Muscle layer of colon (tissue), 2 donors: ENCODE measurements around the gene CIAO1.

Source experiments
- H3K27ac ChIP-seq: one replicate; pipeline ENCODE4 v1.7.0; 2013; ENCODE audit warnings: low read depth, mild to moderate bottlenecking, low read length, moderate library complexity
- H3K27me3 ChIP-seq, 2 donors: one replicate each; pipeline ENCODE4 v1.7.0; 2013; ENCODE audit warnings: low read length in 2 of 2, mild to moderate bottlenecking in 2 of 2; ENCODE audit not compliant: insufficient read depth in 2 of 2, control insufficient read depth in 1 of 2
- H3K36me3 ChIP-seq: one replicate; pipeline ENCODE4 v1.7.0; 2013; ENCODE audit warnings: mild to moderate bottlenecking, low read length; ENCODE audit not compliant: insufficient read depth
- H3K4me1 ChIP-seq: one replicate; pipeline ENCODE4 v1.7.0; 2013; ENCODE audit warnings: mild to moderate bottlenecking, low read length; ENCODE audit not compliant: insufficient read depth
- H3K4me3 ChIP-seq, 2 donors: one replicate each; pipeline ENCODE4 v1.7.0; 2013; ENCODE audit warnings: low read length in 2 of 2, low read depth in 1 of 2, mild to moderate bottlenecking in 1 of 2, moderate library complexity in 1 of 2
- H3K9ac ChIP-seq: one replicate; pipeline ENCODE4 v1.7.0; 2013; ENCODE audit warnings: low read length
- H3K9me3 ChIP-seq: one replicate; pipeline ENCODE4 v1.7.0; 2013; ENCODE audit warnings: mild to moderate bottlenecking, low read length
- donor health status: abdominal sarcoma.
- donor health status: Adenocarcinoma of cecum.

The CIAO1 gene

GRCh38 chr2:96239745-96240264, 26.2 kb upstream of the CIAO1 start:
- Histone ChIP-seq H3K27ac (no peak overlapping the region), H3K27me3 (no peaks in the 10 kb centered on the region), H3K9ac (no peak overlapping the region), H3K36me3 (peaks cover 14% of the 10 kb centered on the region), H3K9me3 (no peaks in the 10 kb centered on the region), H3K4me3 (no peak overlapping the region), H3K4me1 (no peaks in the 10 kb centered on the region)

- no peak overlapping the region for H3K4me3 ChIP-seq
- H3K27me3 ChIP-seq = no peaks in the 10 kb centered on the region
- no peak overlapping the region for H3K27ac ChIP-seq
- no peak overlapping the region for H3K9ac ChIP-seq
- H3K36me3 ChIP-seq = peaks cover 14% of the 10 kb centered on the region
- no peaks in the 10 kb centered on the region for H3K4me1 ChIP-seq
- H3K9me3 ChIP-seq = no peaks in the 10 kb centered on the region
These were observed 25.5 kb upstream of the CIAO1 start for GRCh38 chr2:96240341-96241038.

GRCh38 chr2:96241227-96241626, 24.8 kb upstream of the CIAO1 start:
- H3K4me3 ChIP-seq = no peak overlapping the region
- no peaks in the 10 kb centered on the region for H3K27me3 ChIP-seq
- peaks cover 14% of the 10 kb centered on the region for H3K36me3 ChIP-seq
- no peaks in the 10 kb centered on the region for H3K4me1 ChIP-seq
- H3K9ac ChIP-seq = no peak overlapping the region
- H3K9me3 ChIP-seq = no peaks in the 10 kb centered on the region
- H3K27ac ChIP-seq = no peak overlapping the region

- H3K27me3 ChIP-seq = no peaks in the 10 kb centered on the region
- no peak overlapping the region for H3K9ac ChIP-seq
- H3K36me3 ChIP-seq = peaks cover 6% of the 10 kb centered on the region
- H3K4me3 ChIP-seq = no peak overlapping the region
- no peak overlapping the region for H3K27ac ChIP-seq
- H3K4me1 ChIP-seq = no peaks in the 10 kb centered on the region
- H3K9me3 ChIP-seq = no peaks in the 10 kb centered on the region
These were observed 24.0 kb upstream of the CIAO1 start for GRCh38 chr2:96241900-96242611.

- Histone ChIP-seq H3K9ac (no peak overlapping the region), H3K4me1 (no peaks in the 10 kb centered on the region), H3K9me3 (no peaks in the 10 kb centered on the region), H3K4me3 (no peak overlapping the region), H3K36me3 (peaks cover 6% of the 10 kb centered on the region), H3K27ac (no peak overlapping the region), H3K27me3 (no peaks in the 10 kb centered on the region)
These were observed 22.2 kb upstream of the CIAO1 start for GRCh38 chr2:96243843-96244242.

- Histone ChIP-seq H3K27me3 (no peaks in the 10 kb centered on the region), H3K4me1 (no peaks in the 10 kb centered on the region), H3K9me3 (no peaks in the 10 kb centered on the region), H3K9ac (no peak overlapping the region), H3K36me3 (no peaks in the 10 kb centered on the region), H3K4me3 (no peak overlapping the region), H3K27ac (no peak overlapping the region)
These were observed 20.2 kb upstream of the CIAO1 start for GRCh38 chr2:96245609-96246390.

GRCh38 chr2:96247009-96247408, 19.0 kb upstream of the CIAO1 start:
- Histone ChIP-seq H3K9ac (no peak overlapping the region), H3K9me3 (no peaks in the 10 kb centered on the region), H3K36me3 (peaks cover 7% of the 10 kb centered on the region), H3K27me3 (no peaks in the 10 kb centered on the region), H3K4me3 (no peak overlapping the region), H3K27ac (no peak overlapping the region), H3K4me1 (peaks cover 4% of the 10 kb centered on the region)

GRCh38 chr2:96247896-96248295, 18.1 kb upstream of the CIAO1 start:
- Histone ChIP-seq H3K9ac (no peak overlapping the region), H3K4me3 (no peak overlapping the region), H3K36me3 (peaks cover 16% of the 10 kb centered on the region), H3K4me1 (peaks cover 4% of the 10 kb centered on the region), H3K27me3 (no peaks in the 10 kb centered on the region), H3K9me3 (no peaks in the 10 kb centered on the region), H3K27ac (no peak overlapping the region)

GRCh38 chr2:96248624-96249023, 17.4 kb upstream of the CIAO1 start:
- Histone ChIP-seq H3K9me3 (no peaks in the 10 kb centered on the region), H3K4me3 (no peak overlapping the region), H3K27me3 (no peaks in the 10 kb centered on the region), H3K36me3 (peaks cover 23% of the 10 kb centered on the region), H3K4me1 (peaks cover 4% of the 10 kb centered on the region), H3K27ac (no peak overlapping the region), H3K9ac (no peak overlapping the region)

GRCh38 chr2:96249654-96250053, 16.4 kb upstream of the CIAO1 start:
- no peaks in the 10 kb centered on the region for H3K27me3 ChIP-seq
- peaks cover 4% of the 10 kb centered on the region for H3K4me1 ChIP-seq
- H3K9ac ChIP-seq = no peak overlapping the region
- H3K4me3 ChIP-seq = no peak overlapping the region
- H3K36me3 ChIP-seq = peaks cover 33% of the 10 kb centered on the region
- no peaks in the 10 kb centered on the region for H3K9me3 ChIP-seq
- no peak overlapping the region for H3K27ac ChIP-seq

GRCh38 chr2:96250188-96250587, 15.8 kb upstream of the CIAO1 start:
- H3K27ac ChIP-seq = no peak overlapping the region
- peaks cover 9% of the 10 kb centered on the region for H3K4me1 ChIP-seq
- H3K27me3 ChIP-seq = no peaks in the 10 kb centered on the region
- peaks cover 39% of the 10 kb centered on the region for H3K36me3 ChIP-seq
- H3K9me3 ChIP-seq = no peaks in the 10 kb centered on the region
- H3K4me3 ChIP-seq = no peak overlapping the region
- no peak overlapping the region for H3K9ac ChIP-seq
